ENCODE data around the gene PRR11. TPM values are rescaled to one million over a fixed set of nuclear protein-coding genes. Genes with fewer than 3 reads are reported as not detected.
A peak's percentile ranks its signal among the peaks of the same experiment; 100 is the strongest.
"Not testable (repeated sequence)": the region's sequence is repeated elsewhere in the genome, so short reads cannot be mapped to it uniquely, and the experiment has no call there.

The PRR11 gene
- total RNA-seq, 2 donors from 2014 or later = 52.5 to 58.5 TPM

GRCh38 chr17:59178266-59178985 is 22.9 kb downstream of the PRR11 start:
- Mint-ChIP-seq H3K27ac (no peak overlapping the region), H3K36me3 (ENCODE audit: low read depth) (peaks cover 47% of the 10 kb centered on the region), H3K4me1 (no peaks in the 10 kb centered on the region), H3K27me3 (ENCODE audit: insufficient read depth) (no peaks in the 10 kb centered on the region), H3K4me3 (no peak overlapping the region), H3K9me3 (no peaks in the 10 kb centered on the region)
- H3K4me1 ChIP-seq (ENCODE audit: control insufficient read depth, insufficient read depth, low read length) = no peaks in the 10 kb centered on the region
- H3K4me3 ChIP-seq (ENCODE audit: low read length) = no peak overlapping the region
- WGBS, 2 experiments (ENCODE audit: insufficient coverage in 1 of 2, insufficient read length in 1 of 2) = 93 to 94% methylated on average over 3 to 7 of the region's 7 CpGs
- no peaks in the 10 kb centered on the region for H3K27me3 ChIP-seq (ENCODE audit: control insufficient read depth, insufficient read depth, low read length, poor library complexity, severe bottlenecking)
- no peak overlapping the region for H3K9ac ChIP-seq (ENCODE audit: extremely low read depth, low read length, poor library complexity, severe bottlenecking)
- no peak overlapping the region for H3K27ac ChIP-seq (ENCODE audit: low read depth, low read length)
- H3K9me3 ChIP-seq (ENCODE audit: control insufficient read depth, low read length) = no peaks in the 10 kb centered on the region
- TF ChIP-seq CTCF (conservative IDR thresholded peaks at IDR 0.05) = no peak
- peaks cover 17% of the 10 kb centered on the region for H3K36me3 ChIP-seq (ENCODE audit: control insufficient read depth, insufficient read depth, low read length)
- no peak for DNase-seq

GRCh38 chr17:59179601-59180000 is 24.1 kb downstream of the PRR11 start:
- not testable (repeated sequence) for H3K9me3 Mint-ChIP-seq; H3K9ac ChIP-seq (ENCODE audit: extremely low read depth, low read length, poor library complexity, severe bottlenecking)

GRCh38 chr17:59180626-59181025 is 25.1 kb downstream of the PRR11 start:
- Histone ChIP-seq H3K27me3 (ENCODE audit: control insufficient read depth, insufficient read depth, low read length, poor library complexity, severe bottlenecking) (no peaks in the 10 kb centered on the region), H3K36me3 (ENCODE audit: control insufficient read depth, insufficient read depth, low read length) (peaks cover 8% of the 10 kb centered on the region), H3K9me3 (ENCODE audit: control insufficient read depth, low read length) (no peaks in the 10 kb centered on the region), H3K4me1 (ENCODE audit: control insufficient read depth, insufficient read depth, low read length) (no peaks in the 10 kb centered on the region), H3K9ac (ENCODE audit: extremely low read depth, low read length, poor library complexity, severe bottlenecking) (no peak overlapping the region), H3K27ac (ENCODE audit: low read depth, low read length) (no peak overlapping the region), H3K4me3 (ENCODE audit: low read length) (no peak overlapping the region)
- no peak for TF ChIP-seq CTCF (conservative IDR thresholded peaks at IDR 0.05)
- Mint-ChIP-seq H3K9me3 (no peaks in the 10 kb centered on the region), H3K27ac (no peak overlapping the region), H3K4me3 (no peak overlapping the region), H3K36me3 (ENCODE audit: low read depth) (peaks cover 41% of the 10 kb centered on the region), H3K4me1 (no peaks in the 10 kb centered on the region), H3K27me3 (ENCODE audit: insufficient read depth) (no peaks in the 10 kb centered on the region)
- WGBS, 2 experiments (ENCODE audit: insufficient coverage in 1 of 2, insufficient read length in 1 of 2) = 92 to 97% methylated on average over 7 to 9 of the region's 9 CpGs
- DNase-seq = no peak

More at GRCh38 chr17:59179601-59180000, 24.1 kb downstream of the PRR11 start:
- not testable (repeated sequence) for H3K4me3 ChIP-seq (ENCODE audit: low read length); H3K27me3 ChIP-seq (ENCODE audit: control insufficient read depth, insufficient read depth, low read length, poor library complexity, severe bottlenecking); H3K27me3 Mint-ChIP-seq (ENCODE audit: insufficient read depth); H3K36me3 ChIP-seq (ENCODE audit: control insufficient read depth, insufficient read depth, low read length); H3K4me1 ChIP-seq (ENCODE audit: control insufficient read depth, insufficient read depth, low read length); H3K9me3 ChIP-seq (ENCODE audit: control insufficient read depth, low read length); H3K27ac ChIP-seq (ENCODE audit: low read depth, low read length); DNase-seq; H3K4me1 Mint-ChIP-seq; H3K4me3 Mint-ChIP-seq
- Mint-ChIP-seq H3K36me3 (ENCODE audit: low read depth) (peaks cover 38% of the 10 kb centered on the region), H3K27ac (peak overlapping the region; percentile 39)
- WGBS, 2 experiments (ENCODE audit: insufficient coverage in 1 of 2, insufficient read length in 1 of 2) = 92 to 94% methylated on average over 8 to 11 of the region's 11 CpGs
